GM12873 (cell line): ENCODE measurements around the gene ZNF584.

Experiments
- TF ChIP-seq, protein P1 (sequence below): IDR thresholded peaks from 2 replicates; pipeline ENCODE4 v1.5.1; 2012; ENCODE audit warnings: low read depth, mild to moderate bottlenecking, moderate library complexity, low read length, control low read depth; ENCODE audit not compliant: insufficient read depth; ENCODE audit errors: missing control alignments

Gene ZNF584

DNA sequence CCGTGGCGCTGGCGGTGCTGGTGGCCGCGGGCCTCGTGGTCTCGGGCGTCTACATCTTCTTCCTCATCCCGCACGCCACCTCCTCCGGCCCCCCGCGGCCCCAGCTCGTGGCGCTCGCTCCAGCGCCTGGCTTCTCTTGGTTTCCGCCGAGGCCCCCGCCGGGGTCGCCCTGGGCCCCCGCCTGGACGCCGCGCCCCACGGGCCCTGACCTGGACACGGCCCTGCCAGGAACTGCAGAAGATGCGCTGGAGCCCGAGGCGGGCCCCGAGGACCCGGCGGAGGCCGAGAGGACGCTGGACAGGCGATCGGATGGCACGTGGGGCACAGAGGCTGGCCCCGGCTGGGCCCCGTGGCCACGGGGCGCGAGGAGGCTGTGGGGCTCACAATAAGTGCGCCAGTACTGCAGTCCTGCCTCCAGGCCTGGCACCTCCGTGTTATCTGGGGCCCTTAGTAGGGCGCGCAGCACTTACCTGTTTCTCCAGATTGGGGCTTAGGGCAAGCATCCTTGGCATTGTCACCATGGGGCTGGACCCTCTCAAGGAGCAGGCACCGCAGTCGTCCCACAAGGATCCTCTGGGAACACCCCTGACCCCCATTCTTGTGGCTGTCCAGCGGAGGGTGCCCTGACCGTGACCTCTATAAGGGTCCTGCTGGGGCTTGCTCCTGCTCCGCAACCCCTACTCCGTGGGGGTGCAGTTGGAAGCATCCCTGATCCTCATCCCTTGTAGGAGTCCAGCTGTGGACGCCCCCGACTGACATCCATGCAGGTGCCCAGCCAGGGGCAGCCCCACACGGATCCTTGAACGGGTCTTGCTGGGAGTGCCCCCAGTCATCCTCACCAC, 11.5 kb upstream of the ZNF584 start:
- TF ChIP-seq, protein P1, sequence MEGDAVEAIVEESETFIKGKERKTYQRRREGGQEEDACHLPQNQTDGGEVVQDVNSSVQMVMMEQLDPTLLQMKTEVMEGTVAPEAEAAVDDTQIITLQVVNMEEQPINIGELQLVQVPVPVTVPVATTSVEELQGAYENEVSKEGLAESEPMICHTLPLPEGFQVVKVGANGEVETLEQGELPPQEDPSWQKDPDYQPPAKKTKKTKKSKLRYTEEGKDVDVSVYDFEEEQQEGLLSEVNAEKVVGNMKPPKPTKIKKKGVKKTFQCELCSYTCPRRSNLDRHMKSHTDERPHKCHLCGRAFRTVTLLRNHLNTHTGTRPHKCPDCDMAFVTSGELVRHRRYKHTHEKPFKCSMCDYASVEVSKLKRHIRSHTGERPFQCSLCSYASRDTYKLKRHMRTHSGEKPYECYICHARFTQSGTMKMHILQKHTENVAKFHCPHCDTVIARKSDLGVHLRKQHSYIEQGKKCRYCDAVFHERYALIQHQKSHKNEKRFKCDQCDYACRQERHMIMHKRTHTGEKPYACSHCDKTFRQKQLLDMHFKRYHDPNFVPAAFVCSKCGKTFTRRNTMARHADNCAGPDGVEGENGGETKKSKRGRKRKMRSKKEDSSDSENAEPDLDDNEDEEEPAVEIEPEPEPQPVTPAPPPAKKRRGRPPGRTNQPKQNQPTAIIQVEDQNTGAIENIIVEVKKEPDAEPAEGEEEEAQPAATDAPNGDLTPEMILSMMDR: no peak

DNA sequence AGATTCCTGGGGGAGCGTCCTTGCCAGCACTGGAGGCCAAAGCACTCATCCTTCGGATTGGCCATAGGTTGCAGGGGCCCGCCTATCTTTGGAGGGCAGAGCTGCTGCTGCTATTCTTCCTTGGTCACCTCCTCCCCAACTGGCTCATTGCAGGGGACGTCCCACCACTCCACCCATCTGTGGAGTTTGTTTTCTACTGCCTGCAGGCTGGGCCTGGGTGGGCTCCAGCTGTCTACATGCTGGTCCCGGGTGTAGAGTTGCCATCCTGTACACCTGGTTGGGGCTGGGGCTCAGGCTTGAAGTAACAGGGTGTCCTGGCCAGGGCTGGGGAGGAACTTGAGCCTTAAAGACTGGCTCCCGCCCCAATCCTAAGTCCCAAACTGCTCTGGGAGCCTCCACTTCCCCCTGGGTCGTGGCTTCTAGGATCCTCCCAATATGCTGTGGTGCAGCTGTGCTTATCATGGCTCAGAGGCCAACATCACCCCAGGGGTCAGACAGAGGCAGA, 10.9 kb upstream of the ZNF584 start:
- TF ChIP-seq, protein P1: no peak

GRCh38 chr19:58398087-58398486, 10.4 kb upstream of the ZNF584 start:
- TF ChIP-seq, protein P1: no peak

DNA sequence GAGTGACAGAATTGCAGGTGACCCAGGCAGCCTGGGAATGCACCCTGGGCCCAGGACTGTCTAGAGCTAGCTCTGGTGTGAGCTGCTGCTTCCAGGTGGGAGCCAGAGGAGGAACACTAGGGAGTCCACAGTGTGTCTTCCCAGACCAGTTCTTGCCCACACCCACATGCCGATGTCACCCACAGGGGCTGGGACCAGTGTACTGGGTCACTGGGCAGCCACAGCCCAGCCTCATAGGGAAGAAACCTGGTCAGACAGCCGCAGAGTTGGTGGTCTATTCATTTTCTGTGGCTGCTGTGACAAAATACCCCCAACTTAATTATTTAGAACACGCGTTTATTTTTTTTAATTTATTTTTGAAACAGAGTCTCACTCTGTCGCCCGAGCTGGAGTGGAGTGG, 9.9 kb upstream of the ZNF584 start:
- TF ChIP-seq, protein P1: no peak

GRCh38 chr19:58399903-58400302, 8.5 kb upstream of the ZNF584 start:
- TF ChIP-seq, protein P1: no peak

DNA sequence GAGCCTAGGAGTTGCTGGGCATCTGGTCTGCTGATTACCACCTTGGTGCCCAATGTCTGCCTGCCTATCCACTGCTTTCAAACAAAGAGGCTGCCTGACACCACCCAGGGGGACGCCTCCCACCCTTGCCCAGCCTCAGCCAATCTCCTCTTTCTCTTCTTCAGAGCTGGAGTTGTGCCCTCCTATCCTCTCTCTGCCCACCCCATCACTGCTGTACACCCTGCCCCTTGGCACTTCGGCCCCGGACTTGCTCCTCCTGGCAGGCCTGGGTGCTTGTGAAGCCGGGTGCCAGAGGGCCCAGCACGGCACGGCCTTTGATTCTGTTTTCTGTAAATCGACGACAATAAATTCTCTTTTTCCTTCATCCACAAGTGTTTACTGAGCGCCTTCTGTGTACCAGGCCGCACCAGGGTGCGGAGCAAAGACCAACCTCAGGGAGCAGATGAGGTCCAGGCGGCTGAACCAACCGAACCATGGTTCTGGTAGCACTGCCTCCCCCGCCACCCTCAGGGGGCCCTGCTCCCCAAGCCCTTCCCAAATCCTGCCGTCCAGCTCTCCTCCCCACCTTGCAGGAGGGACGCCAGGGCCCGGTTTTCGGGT, 8.0 kb upstream of the ZNF584 start:
- TF ChIP-seq, protein P1: no peak
